K562 (cell line): ENCODE results near the gene ULBP2. TPM values are rescaled to one million over a fixed set of nuclear protein-coding genes. Genes with fewer than 3 reads are reported as not detected.
"Not testable (repeated sequence)": the region's sequence is repeated elsewhere in the genome, so short reads cannot be mapped to it uniquely, and the experiment has no call there.

Experiments used
- ATAC-seq: fragments of 200-7000 bp; cut with Tn5 transposase; 3 replicates; pipeline ENCODE4 v1.9.1; 2020; ENCODE audit warnings: moderate library complexity
- BruUV-seq: library from RNA; stranded (reverse); fragments of 400-500 nt; replicated peaks from 2 replicates; lab custom pipeline; 2021; lab: Mats Ljungman, UMichigan
- CTCF ChIA-PET: fragments of 300-600 bp; formaldehyde crosslinking; extraction: SDS; loops from one replicate; lab custom pipeline; 2021; ENCODE audit warnings: low intra/inter-chr PET ratio; lab: Yijun Ruan, JAX
- POLR2A ChIA-PET: fragments of 300-600, 350-650 bp; sonication (Branson Sonifier 250); formaldehyde crosslinking; extraction: SDS; loops from one replicate; lab custom pipeline; 2021; ENCODE audit warnings: antibody characterized with exemption, inconsistent platforms; lab: Yijun Ruan, JAX
- DNase-seq, 4 experiments: peaks; one replicate each; pipeline versions ENCODE4 v3.0.0 to v3.0.0-alpha.2; 2011 to 2018; ENCODE audit warnings: low spot score in 3 of 4, mixed read lengths in 3 of 4; ENCODE audit errors: extremely low read depth in 1 of 4
- FAIRE-seq: peaks from 2 replicates; lab custom pipeline; 2011; peaks lifted over from hg19 to GRCh38; lab: Jason Lieb, UNC
- H2AFZ ChIP-seq: 2 replicates; pipeline ENCODE4 v1.6.0; 2011; ENCODE audit warnings: low read depth, low read length, control low read depth, inconsistent platforms
- H3K27ac ChIP-seq: fragments of 200-600 bp; 3 replicates; pipeline ENCODE4 v1.8.0; 2011; ENCODE audit warnings: low read depth, mild to moderate bottlenecking, control low read depth, inconsistent platforms, low read length, moderate library complexity, mixed read lengths; ENCODE audit errors: extremely low read depth
- H3K27me3 ChIP-seq, 2 experiments: fragments of 300-600 bp in 1 of 2; 2 replicates in 1 of 2; 3 replicates in 1 of 2; pipeline versions ENCODE4 v1.6.0 to v1.8.0; 2011; ENCODE audit warnings: inconsistent platforms in 2 of 2, low read length in 2 of 2, mild to moderate bottlenecking in 1 of 2, mixed read lengths in 1 of 2, moderate library complexity in 1 of 2; ENCODE audit not compliant: control insufficient read depth in 2 of 2, insufficient read depth in 2 of 2
- H3K36me3 ChIP-seq: fragments of 300-600 bp; 3 replicates; pipeline ENCODE4 v1.8.0; 2011; ENCODE audit warnings: mild to moderate bottlenecking, low read length, inconsistent platforms; ENCODE audit not compliant: control insufficient read depth, insufficient read depth
- H3K4me1 ChIP-seq, 2 experiments: fragments of 200-600 bp in 1 of 2; replicated peaks in 1 of 2; 2 replicates in 1 of 2; 3 replicates in 1 of 2; pipeline versions ENCODE4 v1.5.1 to v1.8.0; 2011; ENCODE audit warnings: inconsistent platforms in 2 of 2, low read length in 2 of 2, mild to moderate bottlenecking in 1 of 2, mixed read lengths in 1 of 2, moderate library complexity in 1 of 2; ENCODE audit not compliant: control insufficient read depth in 2 of 2, insufficient read depth in 2 of 2
- H3K4me2 ChIP-seq: 2 replicates; pipeline ENCODE4 v1.6.1; 2011; ENCODE audit warnings: low read length, control low read depth, inconsistent platforms, mixed read lengths; ENCODE audit not compliant: insufficient read depth
- H3K4me3 ChIP-seq: fragments of 200-600 bp; sonication (generic), shearing (Covaris generic); 2 replicates; pipeline ENCODE4 v1.5.1; 2016; ENCODE audit warnings: control low read depth, inconsistent platforms
- H3K79me2 ChIP-seq: fragments of 200-600 bp; 3 replicates; pipeline ENCODE4 v1.8.0; 2011; ENCODE audit warnings: low read length, inconsistent platforms; ENCODE audit not compliant: control insufficient read depth, insufficient read depth
- H3K9ac ChIP-seq, 2 experiments: 2 replicates each; pipeline versions ENCODE4 v1.6.0 to v1.6.1; 2011; ENCODE audit warnings: low read depth in 2 of 2, low read length in 2 of 2, control low read depth in 1 of 2, inconsistent platforms in 1 of 2, mild to moderate bottlenecking in 1 of 2, mixed read lengths in 1 of 2; ENCODE audit not compliant: insufficient read depth in 1 of 2
- H3K9me1 ChIP-seq: one replicate; pipeline ENCODE4 v1.6.0; 2011; ENCODE audit warnings: inconsistent platforms, mild to moderate bottlenecking, low read length, moderate library complexity; ENCODE audit not compliant: control insufficient read depth, insufficient read depth
- H3K9me3 ChIP-seq: replicated peaks from 2 replicates; pipeline ENCODE4 v1.5.1; 2011; ENCODE audit warnings: low read depth, low read length, inconsistent platforms; ENCODE audit not compliant: control insufficient read depth, insufficient read depth
- H4K20me1 ChIP-seq: replicated peaks from 2 replicates; pipeline ENCODE4 v1.6.1; 2011; ENCODE audit warnings: low read length, inconsistent platforms, mixed read lengths; ENCODE audit not compliant: control insufficient read depth, insufficient read depth
- CBX3 ChIP-seq, 2 experiments: IDR thresholded peaks; 1 replicate in 1 of 2; 2 replicates in 1 of 2; pipeline ENCODE4 v1.6.1; 2012; ENCODE audit warnings: inconsistent platforms in 2 of 2, low read length in 2 of 2, borderline replicate concordance in 1 of 2, control low read depth in 1 of 2
- TRIM28 ChIP-seq: fragments of 450-650 bp; IDR thresholded peaks from 2 replicates; pipeline ENCODE4 v1.6.1; 2017
- ZFP36 ChIP-seq: fragments of 150-350 bp; IDR thresholded peaks from 2 replicates; pipeline ENCODE4 v1.6.1; 2018; ENCODE audit warnings: low read length, low read depth; ENCODE audit not compliant: partially characterized antibody
- WGBS: fragments of 100-300 bp; shearing (Covaris generic); methylation state at CpG from one replicate; pipeline ENCODE4 v1.1.6; 2016; ENCODE audit warnings: low coverage, mixed read lengths; ENCODE audit not compliant: insufficient coverage; ENCODE audit errors: missing lambda C conversion rate; 5-methylcytosine and 5-hydroxymethylcytosine counted together
- in situ Hi-C: fragments of 300-500 bp; cut with MboI; formaldehyde crosslinking; loops from 4 replicates; pipeline ENCODE4 v1.15.0; 2018; ENCODE audit warnings: inconsistent platforms, mixed read lengths
- intact Hi-C: fragments of 100-400 bp; cut with micrococcal nuclease; formaldehyde crosslinking; loops from 2 replicates; pipeline ENCODE4 v1.14.2; 2022
- polyA plus RNA-seq, 8 experiments: library from polyadenylated mRNA; depleted of rRNA in 4 of 8; stranded (reverse) in 5 of 8; unstranded in 3 of 8; fragments of >200 nt; fragmentation: Nextera tagmentation in 2 of 8; fragmentation: Illumina TruSeq in 1 of 8; extraction: Ambion mirVana in 2 of 8; extraction: Trizol in 1 of 8; gene quantifications; 2 replicates each; pipeline versions ENCODE4 v1.2.1 to v1.2.3, GENCODE V29; 2011 to 2014; ENCODE audit warnings: inconsistent platforms in 1 of 8, missing spikeins in 1 of 8
- total RNA-seq, 7 experiments: library from RNA; depleted of rRNA in 6 of 7; stranded (reverse); fragments of >200 nt in 6 of 7; fragmentation: Illumina TruSeq in 2 of 7; extraction: Trizol in 2 of 7; gene quantifications; 2 replicates each; pipeline versions ENCODE4 v1.2.1 to v1.2.3, GENCODE V29; 2011 to 2021; ENCODE audit warnings: low replicate concordance in 1 of 7
- TF ChIP-seq, protein P1 (sequence below): fragments of 150-350 bp; IDR thresholded peaks from 2 replicates; pipeline ENCODE4 v1.6.1; 2014; ENCODE audit warnings: low read depth, mild to moderate bottlenecking, low read length, borderline replicate concordance
- TF ChIP-seq, protein P2 (sequence below): fragments of 450-650 bp; IDR thresholded peaks from 2 replicates; pipeline ENCODE4 v1.6.1; 2018; ENCODE audit warnings: mild to moderate bottlenecking, low read depth; ENCODE audit not compliant: partially characterized antibody

The ULBP2 gene
- total and polyA plus RNA-seq, 9 of the 15 experiments (the other 6 are each of a cell fraction or from before 2014, with no cell fraction given): 0.50 to 5.3 (median 1.2) TPM

DNA sequence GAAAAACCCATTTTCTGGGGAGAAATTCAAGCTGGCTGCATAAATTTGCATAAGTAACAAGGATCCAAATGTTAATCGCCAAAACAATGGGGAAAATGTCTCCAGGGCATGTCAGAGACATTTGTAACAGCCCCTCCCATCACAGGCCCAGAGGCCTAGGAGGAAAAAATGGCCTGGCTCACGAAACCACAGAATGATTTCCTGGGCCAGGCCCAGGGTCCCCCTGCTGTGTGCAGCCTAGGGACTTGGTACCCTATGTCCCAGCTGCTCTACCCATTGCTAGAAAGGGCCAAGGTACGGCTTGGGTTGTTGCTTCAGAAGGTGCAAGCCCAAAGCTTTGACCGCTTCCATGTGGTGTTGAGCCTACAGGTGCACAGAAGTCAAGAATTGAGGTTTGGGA, 33.3 kb upstream of the ULBP2 start:
- TF ChIP-seq TRIM28: peak; percentile 84
- TF ChIP-seq ZFP36: peak; percentile 88
- TF ChIP-seq, protein P1, sequence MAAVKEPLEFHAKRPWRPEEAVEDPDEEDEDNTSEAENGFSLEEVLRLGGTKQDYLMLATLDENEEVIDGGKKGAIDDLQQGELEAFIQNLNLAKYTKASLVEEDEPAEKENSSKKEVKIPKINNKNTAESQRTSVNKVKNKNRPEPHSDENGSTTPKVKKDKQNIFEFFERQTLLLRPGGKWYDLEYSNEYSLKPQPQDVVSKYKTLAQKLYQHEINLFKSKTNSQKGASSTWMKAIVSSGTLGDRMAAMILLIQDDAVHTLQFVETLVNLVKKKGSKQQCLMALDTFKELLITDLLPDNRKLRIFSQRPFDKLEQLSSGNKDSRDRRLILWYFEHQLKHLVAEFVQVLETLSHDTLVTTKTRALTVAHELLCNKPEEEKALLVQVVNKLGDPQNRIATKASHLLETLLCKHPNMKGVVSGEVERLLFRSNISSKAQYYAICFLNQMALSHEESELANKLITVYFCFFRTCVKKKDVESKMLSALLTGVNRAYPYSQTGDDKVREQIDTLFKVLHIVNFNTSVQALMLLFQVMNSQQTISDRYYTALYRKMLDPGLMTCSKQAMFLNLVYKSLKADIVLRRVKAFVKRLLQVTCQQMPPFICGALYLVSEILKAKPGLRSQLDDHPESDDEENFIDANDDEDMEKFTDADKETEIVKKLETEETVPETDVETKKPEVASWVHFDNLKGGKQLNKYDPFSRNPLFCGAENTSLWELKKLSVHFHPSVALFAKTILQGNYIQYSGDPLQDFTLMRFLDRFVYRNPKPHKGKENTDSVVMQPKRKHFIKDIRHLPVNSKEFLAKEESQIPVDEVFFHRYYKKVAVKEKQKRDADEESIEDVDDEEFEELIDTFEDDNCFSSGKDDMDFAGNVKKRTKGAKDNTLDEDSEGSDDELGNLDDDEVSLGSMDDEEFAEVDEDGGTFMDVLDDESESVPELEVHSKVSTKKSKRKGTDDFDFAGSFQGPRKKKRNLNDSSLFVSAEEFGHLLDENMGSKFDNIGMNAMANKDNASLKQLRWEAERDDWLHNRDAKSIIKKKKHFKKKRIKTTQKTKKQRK: peak; percentile 60; the same call in 1 of the 2 replicates
- TF ChIP-seq, protein P2, sequence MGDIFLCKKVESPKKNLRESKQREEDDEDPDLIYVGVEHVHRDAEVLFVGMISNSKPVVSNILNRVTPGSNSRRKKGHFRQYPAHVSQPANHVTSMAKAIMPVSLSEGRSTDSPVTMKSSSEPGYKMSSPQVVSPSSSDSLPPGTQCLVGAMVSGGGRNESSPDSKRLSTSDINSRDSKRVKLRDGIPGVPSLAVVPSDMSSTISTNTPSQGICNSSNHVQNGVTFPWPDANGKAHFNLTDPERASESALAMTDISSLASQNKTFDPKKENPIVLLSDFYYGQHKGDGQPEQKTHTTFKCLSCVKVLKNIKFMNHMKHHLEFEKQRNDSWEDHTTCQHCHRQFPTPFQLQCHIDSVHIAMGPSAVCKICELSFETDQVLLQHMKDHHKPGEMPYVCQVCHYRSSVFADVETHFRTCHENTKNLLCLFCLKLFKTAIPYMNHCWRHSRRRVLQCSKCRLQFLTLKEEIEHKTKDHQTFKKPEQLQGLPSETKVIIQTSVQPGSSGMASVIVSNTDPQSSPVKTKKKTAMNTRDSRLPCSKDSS: peak; percentile 73
- TF ChIP-seq CBX3 (IDR thresholded peaks at IDR 0.05; ENCODE audit: borderline replicate concordance in 1 of 2, low read length in 2 of 2): peak in 1 of 2 experiments; percentile 81; a peak in 2 of 3 replicates
- in situ Hi-C loops: loop anchor here (25.0 kb wide), 1 partner anchor 871 kb away; no protein-coding TSS in a partner anchor
- ATAC-seq, POLR2A ChIA-PET, H3K4me3 ChIP-seq, H3K4me2 ChIP-seq, FAIRE-seq, DNase-seq, BruUV-seq, H3K9me1 ChIP-seq, H3K9ac ChIP-seq, CTCF ChIA-PET, H2AFZ ChIP-seq, H3K27ac ChIP-seq, H3K9me3 ChIP-seq, H3K79me2 ChIP-seq, H4K20me1 ChIP-seq, H3K4me1 ChIP-seq, H3K36me3 ChIP-seq, intact Hi-C loops: not testable (repeated sequence)
- WGBS: 6% methylated on average over 4 of the region's 4 CpGs
- H3K27me3 ChIP-seq: peaks cover 24 to 66% of the 10 kb centered on the region in 2 experiments; a peak in 4 of 5 replicates
